ENCODE measurements around the gene ADCYAP1R1. TPM values are rescaled to one million over a fixed set of nuclear protein-coding genes. Genes with fewer than 3 reads are reported as not detected.

ADCYAP1R1 gene
- total RNA-seq, 1 experiment from 2014 or later = not detected

DNA sequence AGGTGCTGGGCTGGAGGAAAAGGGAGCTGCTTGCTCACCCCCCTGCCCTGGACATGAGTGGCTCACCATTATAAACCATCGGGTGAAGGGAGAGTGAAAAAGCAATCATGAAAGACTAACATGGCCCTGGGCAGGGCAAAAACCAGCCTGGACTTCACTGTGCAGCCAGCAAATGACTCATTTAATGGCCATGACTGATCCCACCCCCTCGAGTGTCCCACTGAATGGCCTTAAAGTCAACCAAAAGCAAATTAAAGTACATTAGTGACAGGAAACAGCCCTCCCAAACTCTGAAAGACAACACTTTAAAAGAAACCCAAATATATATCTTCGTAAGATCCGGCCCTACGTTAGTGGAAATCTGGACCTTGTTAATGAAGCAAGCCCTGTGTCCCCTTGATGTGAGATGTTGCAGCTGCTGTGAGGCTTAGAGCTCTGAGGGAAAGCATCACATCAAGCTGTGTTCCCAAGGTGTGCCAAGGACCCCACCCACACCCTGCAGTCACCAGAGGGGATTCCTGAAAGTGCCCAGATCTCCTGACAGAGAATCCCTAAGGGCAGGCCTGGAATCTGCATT lies 31.2 kb downstream of the ADCYAP1R1 start:
- no peak for DNase-seq (ENCODE audit: low spot score)

DNA sequence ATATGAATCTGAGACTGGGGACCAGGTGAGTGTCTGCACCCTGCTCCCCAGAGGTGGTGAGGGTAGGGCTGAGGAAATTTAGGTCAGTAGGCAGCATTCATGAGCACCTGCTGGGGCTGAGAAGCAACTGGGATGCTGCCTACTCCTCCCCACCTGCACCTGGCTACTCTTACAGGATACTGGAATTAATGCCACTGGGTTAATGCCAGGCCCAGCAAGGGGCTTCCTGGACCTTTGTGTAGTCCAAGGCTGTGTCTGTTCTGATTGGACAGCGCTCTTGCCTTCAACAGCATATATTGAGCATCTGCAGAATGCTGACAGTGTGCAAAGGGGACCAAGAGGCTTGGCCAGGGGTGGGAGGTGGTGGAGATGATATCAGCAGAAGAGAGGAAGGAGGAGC lies 32.1 kb downstream of the ADCYAP1R1 start:
- DNase-seq (ENCODE audit: low spot score) = no peak

- DNase-seq (ENCODE audit: low spot score) = no peak
Measured at GRCh38 chr7:31087351-31087750, 35.2 kb downstream of the ADCYAP1R1 start.

DNA sequence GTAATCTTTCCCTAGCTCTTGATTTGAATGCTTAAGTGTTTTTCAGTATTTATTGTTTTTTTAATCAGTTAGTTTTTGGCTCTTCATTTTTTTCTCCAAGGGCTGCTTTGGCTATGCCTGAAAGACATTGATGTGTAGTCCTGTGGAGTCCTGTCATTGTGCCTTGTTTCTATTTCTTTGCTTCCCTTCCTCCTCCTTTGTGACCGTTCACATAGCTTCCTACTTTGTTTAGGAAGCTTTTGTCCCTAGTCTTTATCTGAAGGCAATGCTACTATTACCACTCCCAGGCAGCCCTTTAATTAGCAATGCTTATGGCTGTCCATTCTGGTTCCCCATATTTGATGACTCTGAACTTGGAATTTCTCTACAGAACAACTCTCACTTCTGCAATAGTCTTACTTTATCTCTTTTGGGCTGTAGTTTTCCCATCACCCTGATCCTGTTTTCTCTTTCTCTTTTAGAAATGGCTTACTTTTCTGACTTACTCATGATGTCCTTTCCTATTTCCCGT lies 39.9 kb downstream of the ADCYAP1R1 start:
- no peak for DNase-seq (ENCODE audit: low spot score)

DNA sequence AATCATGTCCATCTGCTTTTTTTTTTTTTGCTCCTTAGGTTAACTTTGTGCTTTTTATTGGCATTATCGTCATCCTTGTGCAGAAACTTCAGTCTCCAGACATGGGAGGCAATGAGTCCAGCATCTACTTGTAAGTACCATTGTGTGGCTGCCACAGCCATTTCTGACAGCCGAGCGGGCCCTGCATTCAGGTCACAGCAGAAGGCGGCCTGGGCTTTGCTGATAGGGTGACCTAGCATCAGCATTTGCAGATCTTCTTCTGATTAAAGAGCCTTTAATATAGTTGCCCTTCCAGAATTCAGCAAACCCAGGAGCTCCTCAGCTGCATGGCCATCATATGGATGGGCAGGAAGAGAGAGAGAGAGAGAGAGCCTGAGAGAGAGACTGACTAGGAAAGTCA lies 40.5 kb downstream of the ADCYAP1R1 start:
- DNase-seq (ENCODE audit: low spot score) = no peak

- DNase-seq (ENCODE audit: low spot score) = no peak
Measured at GRCh38 chr7:31093282-31093681, 41.2 kb downstream of the ADCYAP1R1 start.

- no peak for DNase-seq (ENCODE audit: low spot score)
Measured at GRCh38 chr7:31094271-31094670, 42.2 kb downstream of the ADCYAP1R1 start.

GRCh38 chr7:31095286-31096197 lies 43.4 kb downstream of the ADCYAP1R1 start:
- no peak for DNase-seq (ENCODE audit: low spot score)

DNA sequence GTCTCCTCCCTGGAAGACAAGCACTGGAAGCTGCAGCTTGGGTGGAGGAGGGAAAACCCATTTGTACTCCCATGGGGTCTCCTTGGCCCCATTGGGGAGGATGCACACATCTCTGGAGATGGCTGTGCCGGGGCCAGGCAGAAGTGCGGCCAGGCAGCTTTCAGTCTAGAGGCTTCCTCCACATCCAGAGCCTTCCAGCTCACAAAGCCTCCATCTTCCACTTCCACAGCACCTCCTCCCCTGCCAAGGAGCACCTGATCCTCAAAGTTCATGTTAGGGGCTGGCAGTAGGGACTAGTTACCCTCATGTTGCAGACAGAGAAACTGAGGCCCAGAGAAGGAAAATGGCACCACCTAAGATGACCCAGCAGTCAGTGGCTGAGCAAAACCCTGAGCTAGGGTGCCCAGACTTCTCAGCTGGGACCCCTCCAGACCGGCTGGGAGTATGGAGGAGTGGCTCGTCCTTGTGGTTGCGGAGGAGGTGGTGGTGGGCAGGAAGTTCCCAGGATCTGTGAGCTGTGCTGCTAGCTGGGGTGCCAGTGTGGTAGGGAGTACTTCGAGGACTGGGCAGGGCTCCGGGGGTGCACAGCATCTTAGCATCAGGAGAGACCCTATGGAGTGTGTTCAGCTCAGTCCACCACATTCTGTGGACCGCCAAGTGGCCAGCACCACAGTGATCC lies 44.2 kb downstream of the ADCYAP1R1 start:
- DNase-seq (ENCODE audit: low spot score) = no peak

DNA sequence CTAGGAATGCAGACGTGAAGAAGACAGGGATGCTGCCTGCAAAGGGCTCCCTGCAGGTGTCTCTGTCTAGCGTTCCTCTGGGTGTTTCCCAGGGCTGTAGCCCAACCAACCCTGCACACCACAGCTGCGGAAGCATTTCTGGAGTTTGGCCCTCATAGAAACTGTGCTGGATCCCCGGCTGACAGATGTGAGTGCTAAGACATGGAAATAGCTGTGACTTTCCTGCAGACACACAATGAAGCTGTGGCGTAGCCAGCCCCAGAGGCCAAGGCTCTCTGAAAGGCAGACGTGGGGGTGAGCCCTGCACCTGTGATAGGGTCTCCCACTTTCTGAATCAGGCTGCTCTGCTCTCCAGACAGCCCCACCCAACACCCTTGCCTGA lies 44.8 kb downstream of the ADCYAP1R1 start:
- no peak for DNase-seq (ENCODE audit: low spot score)

- DNase-seq (ENCODE audit: low spot score) = no peak
Measured at GRCh38 chr7:31098642-31099360, 46.7 kb downstream of the ADCYAP1R1 start.

GRCh38 chr7:31099451-31100444 lies 47.6 kb downstream of the ADCYAP1R1 start:
- DNase-seq (ENCODE audit: low spot score) = no peak

DNA sequence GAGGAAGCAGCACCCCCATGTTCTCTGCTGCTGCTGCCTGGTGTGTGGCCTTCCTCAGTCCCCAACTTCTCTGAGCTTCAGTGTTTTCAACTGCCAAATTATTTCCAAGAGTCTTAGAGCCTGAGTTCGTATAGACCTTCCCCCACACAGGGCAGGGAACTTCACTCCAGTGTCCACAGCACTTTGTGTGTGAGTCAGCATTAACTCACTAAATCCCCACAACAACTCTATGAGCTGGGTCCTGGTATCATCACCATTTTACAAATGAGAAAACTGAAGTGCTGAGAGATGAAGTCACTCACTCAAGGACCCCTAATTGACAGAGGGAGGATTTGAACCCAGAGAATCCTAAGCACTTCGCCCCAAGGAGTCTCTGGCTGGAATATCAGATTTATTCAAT lies 48.3 kb downstream of the ADCYAP1R1 start:
- no peak for DNase-seq (ENCODE audit: low spot score)

GRCh38 chr7:31100871-31101270 lies 48.8 kb downstream of the ADCYAP1R1 start:
- DNase-seq (ENCODE audit: low spot score) = no peak

GRCh38 chr7:31101544-31101943 lies 49.4 kb downstream of the ADCYAP1R1 start:
- DNase-seq (ENCODE audit: low spot score) = no peak

- DNase-seq (ENCODE audit: low spot score) = no peak
Measured at GRCh38 chr7:31102151-31102972, 50.3 kb downstream of the ADCYAP1R1 start.

GRCh38 chr7:31102973-31103850 lies 51.1 kb downstream of the ADCYAP1R1 start:
- no peak for DNase-seq (ENCODE audit: low spot score)

All from HT-29 (cell line).